GM21515 (cell line): Measurements from ENCODE around the gene SLC25A4.
A peak's percentile ranks its signal among the peaks of the same experiment; 100 is the strongest.
"Not testable (repeated sequence)": the region's sequence is repeated elsewhere in the genome, so short reads cannot be mapped to it uniquely, and the experiment has no call there.

Source experiments
- ATAC-seq: cut with Tn5 transposase; IDR thresholded peaks from one replicate; pipeline ENCODE4 v1.9.1; 2021; ENCODE audit not compliant: unreplicated experiment

SLC25A4 gene

DNA sequence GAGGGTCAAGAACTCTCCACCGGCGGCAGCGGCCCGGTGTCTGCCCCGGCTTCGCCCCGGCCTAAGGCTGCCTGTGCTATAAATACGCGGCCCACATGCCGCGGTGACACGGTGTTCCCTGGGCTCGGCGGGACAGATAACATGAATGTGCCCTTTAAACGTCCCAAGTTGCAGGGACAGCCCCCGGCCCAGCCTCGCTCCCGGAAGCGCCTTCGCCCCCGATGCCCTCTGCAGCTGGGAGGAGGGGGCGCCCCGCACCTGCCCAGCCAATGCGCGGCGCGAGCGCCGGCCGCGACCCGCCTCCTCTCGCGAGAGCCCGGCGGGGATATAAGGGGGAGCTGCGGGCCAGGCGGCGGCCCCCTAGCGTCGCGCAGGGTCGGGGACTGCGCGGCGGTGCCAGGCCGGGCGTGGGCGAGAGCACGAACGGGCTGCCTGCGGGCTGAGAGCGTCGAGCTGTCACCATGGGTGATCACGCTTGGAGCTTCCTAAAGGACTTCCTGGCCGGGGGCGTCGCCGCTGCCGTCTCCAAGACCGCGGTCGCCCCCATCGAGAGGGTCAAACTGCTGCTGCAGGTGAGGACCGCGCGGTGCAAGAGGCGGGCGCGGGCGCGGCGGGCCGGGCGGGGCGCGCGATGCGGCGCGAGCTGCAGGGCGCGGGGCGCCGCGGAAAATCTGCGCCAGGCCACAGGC, at the start of gene SLC25A4:
TSS of gene SLC25A4 (plus strand) at position 355 of the 689 bp plus-strand sequence. CDS start at position 462, 107 bp downstream.
- ATAC-seq, result peak; percentile 96

DNA sequence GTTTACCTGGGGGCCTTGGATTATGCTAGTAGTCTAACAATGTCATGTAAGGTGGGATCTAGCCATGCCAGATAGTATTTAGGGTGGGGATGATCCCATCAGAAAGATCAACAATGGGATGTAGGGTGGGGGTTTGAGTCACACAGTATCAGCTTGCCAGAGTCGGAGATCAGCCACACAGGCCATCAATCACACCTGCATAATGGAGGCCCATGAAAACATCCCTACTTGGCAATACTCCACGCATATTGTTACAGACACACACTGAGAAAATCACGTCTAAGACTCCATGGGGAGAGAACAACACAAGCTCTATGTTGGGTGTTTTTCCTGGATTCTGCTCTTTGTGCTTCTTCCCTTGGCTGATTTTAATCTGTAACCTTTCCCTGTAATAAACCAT, 49.5 kb upstream of the SLC25A4 start:
- ATAC-seq, result no peak

DNA sequence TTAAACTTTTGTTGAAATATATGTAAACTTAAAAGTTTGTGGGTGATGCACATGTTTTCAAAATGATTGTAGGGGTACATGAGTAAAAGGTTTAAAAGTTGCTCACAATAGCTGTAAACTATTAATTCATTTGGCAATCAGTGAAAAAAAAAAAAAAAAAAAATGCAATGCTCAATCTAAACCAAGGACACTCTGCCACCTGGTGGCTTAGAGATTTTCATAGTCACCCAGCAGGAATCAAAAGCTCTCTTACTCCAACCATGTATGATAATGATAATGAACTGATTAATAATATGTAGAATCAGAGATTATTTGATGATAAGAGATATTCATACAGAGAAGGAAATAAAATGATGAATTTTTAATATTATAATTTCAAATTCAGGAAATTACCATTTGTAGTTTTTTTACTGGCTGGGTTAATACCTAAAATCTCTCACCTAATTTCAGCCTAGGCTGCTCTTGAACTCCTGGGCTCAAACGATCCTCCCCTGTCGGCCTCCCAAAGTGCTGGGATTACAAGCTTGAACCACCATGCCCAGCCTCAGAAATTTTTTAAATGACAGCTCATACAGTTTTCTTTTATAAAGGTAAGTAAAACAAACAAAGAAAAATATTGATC, 46.9 kb upstream of the SLC25A4 start:
- ATAC-seq, result no peak

DNA sequence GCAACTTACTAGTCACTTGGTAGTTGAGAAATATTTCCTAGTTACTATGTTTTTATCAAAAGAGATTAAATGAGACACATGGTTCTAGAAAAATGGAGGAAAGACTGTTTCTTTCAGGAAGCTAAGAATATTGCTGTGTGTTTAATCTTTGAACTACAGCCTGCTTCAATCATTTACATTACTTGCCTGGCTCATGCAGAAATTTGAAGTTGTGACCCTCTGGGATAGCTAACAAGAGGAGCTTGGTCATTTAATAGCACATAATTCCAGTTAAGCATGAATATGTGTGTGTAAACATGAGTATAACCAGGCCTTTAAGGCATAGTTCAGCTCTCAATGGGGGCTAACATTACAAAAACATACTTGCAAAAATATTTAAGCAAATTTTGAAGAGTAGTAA, 44.6 kb upstream of the SLC25A4 start:
- ATAC-seq, result no peak

DNA sequence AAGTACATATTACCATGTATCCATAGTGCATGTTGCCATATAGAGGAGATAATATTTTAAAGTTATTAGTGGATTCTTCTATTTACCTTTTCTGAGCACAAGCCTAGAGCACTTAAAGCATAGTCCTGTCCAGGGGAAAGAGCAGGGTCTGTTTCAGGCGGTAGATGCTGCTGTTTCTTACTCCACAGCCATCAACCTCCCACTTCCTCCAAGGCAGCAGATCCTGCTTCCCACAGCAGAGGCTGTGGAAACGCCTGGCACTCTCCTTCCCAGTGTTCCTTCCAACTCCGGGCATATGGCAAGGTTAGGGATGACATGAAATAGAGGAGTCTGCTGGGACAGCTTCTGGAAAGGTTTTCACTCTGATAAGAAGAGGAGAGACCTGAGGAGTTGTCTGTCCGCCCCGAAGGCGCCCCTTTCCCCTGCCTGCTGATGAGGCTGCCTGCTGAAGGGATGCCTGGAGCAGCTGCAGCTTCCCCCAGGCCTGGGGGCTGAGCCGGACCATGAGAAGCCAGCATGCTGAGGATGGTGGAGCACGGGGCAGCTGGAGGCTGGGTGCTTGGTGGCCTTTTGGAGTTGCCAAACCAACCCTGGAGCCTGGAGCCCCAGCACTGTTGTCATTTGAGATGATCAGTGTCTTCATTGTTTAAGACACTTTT, 43.9 kb upstream of the SLC25A4 start:
- no peak for ATAC-seq

DNA sequence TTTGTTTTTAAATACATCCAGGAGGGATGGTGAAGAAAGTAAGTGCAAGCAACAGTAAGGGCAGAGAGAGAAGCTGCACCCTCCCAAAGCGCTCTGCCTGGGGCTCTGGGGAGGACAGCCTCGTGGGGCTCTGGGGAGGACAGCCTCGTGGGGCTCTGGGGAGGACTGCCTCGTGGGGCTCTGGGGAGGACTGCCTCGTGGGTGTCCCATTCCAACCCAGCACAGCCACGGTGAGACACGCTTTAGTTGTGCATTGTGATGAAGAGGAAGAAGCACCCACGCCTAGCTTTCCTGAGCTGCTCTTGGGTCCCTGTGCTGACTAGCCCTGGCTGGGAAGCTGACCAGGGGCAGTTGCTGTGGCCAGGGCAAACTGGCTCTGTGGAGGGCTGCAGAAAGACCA, 43.1 kb upstream of the SLC25A4 start:
- no peak for ATAC-seq

DNA sequence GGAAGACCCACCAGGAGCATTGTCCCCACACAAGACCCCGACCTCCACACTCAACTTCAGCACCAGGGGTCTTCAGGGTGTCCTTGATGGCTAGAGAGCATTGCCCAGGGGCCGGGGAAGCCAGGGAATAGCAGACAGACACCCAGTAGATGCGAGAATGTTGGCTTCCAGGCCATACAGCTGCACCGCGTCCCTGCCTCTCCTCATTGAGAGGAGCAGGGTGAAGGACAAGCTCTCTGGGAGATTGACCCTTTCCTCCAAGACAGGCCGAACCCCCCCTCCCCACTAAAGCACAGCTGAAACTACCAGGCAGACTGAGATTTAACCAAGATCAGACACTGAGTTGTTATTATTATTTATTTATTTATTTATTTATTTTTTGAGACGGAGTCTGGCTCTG, 42.6 kb upstream of the SLC25A4 start:
- ATAC-seq, result no peak

DNA sequence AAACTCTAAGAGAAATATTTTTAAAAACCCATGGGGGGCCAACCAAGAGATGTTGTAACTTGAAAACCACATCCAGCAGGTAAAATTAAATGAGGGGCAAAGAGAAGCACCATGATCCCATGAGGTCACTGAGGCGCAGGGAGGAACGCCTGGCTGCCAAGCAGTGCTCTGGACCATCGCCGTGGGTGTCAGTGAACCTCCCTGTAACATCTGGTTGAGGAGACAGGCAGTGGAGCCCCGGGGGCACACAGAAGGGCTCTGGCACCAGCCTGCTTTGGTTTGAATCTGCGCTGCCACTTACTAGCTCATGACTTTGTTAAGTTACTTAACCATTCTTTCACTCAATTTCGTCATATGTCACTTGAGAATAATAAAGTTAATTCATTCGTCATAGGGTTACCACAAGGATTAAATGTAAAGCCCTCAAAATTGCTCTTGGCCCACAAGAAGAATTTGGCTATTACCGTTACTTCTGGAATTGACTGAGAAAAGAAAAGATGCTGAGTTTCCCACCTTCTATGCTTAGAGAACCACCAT, 41.6 kb upstream of the SLC25A4 start:
- ATAC-seq, result no peak

DNA sequence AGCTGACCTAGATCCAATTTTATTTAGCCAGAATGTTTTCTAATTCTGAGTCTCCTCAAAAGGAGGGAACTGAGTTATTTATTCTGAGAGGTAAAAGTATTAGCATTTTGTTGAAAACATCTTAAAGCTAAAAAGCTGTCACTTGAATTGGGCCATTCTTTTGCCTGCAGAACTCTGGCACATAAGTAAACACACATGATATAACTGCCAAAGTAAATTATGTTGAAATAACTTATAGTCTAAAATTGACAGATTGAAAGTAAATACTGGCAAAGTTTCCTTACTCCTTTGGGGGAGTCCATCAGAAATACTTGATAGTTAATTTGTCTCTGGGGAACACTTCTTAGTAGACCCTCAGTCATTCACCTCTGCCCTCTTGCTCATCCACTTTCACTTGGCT, 38.3 kb upstream of the SLC25A4 start:
- ATAC-seq, result no peak

DNA sequence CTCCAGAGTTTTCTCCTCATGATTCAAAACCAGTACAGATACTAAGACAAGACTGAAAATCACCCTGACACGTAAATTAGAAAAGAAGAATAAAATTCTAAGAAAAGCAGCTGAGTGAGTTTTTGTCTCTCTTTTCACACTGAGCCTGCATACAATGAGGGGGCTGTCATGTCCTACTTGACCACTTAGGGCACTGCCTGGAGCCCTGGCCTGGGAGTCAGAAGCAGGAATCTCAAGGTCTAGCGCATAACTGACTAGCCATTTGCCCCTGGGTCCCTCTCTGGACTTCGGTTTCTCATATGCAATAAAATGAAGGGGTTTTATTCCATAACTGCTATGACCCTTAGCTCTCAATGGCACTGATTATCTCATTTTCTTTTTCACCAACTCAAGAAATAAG, 36.7 kb upstream of the SLC25A4 start:
- ATAC-seq, result no peak

DNA sequence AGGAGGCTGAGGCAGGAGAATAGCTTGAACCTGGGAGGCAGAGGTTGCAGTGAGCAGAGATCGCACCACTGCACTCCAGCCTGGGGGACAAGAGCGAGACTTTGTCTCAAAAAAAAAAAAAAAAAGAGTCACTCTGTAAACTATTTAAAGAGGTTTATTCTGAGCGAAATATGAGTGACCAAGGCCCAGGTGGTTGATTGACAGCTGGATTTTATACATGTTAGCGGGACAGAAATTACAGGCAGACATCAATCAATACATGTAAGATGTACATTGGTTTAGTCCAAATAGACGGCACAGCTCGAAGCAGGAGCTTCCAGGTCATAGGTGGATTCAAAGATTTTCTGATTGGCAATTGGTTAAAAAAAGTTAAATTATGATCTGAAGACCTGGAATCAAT, 35.5 kb upstream of the SLC25A4 start:
- ATAC-seq, result not testable (repeated sequence)

DNA sequence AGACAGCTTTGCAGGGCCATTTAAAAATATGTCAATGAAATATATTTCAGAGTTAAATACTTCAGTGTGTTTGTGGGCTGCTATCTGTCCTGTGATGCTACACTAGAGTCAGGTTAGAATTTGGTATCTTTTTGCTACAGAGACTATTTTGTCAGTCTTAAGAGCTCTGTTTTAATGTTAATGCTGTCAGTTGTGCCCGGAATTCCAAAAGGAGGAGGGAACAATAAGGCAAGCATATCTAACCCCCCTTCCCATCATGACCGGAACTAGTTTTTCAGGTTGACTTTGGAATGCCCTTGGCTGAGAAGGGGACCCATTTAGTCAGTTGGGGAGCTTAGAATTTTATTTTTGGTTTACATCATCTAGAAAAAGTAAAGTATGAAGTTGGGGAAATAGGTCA, 34.9 kb upstream of the SLC25A4 start:
- ATAC-seq, result no peak

DNA sequence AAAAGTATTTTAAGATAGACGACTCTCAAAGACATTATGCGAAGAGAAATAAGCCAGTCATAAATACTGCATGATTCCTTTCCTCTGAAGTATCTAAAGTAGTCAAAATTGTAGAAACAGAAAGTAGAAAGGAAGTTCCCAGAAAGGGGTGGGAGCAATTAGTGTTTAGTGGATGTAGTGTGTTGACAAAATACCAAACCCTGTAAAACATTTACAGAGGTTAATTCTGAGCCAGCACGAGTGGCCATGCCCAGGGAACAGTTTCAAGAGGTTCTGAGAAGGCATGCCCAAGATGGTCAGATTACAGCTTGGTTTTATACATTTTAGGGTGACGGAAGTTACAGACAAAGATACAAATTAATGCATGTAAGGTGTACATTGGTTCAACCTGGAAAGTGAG, 34.4 kb upstream of the SLC25A4 start:
- ATAC-seq, result no peak

DNA sequence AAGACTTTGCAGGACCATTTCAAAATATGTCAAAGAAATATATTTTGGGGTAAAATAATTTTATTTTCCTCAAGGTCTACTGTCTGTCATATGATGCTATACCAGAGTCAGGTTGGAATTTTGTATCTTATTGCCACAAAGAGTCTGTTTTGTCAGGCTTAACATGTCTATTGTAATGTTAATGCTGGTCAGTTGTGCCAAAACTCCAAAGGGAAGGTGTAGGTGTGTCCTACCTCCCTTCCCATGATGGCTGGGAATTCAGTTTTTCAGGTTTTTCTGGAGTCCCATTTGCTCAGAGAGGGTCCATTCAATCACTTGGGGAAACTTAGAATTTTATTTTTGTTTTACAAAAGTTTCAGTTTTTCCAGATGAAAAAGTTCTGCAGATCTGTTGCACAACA, 33.3 kb upstream of the SLC25A4 start:
- ATAC-seq, result no peak

DNA sequence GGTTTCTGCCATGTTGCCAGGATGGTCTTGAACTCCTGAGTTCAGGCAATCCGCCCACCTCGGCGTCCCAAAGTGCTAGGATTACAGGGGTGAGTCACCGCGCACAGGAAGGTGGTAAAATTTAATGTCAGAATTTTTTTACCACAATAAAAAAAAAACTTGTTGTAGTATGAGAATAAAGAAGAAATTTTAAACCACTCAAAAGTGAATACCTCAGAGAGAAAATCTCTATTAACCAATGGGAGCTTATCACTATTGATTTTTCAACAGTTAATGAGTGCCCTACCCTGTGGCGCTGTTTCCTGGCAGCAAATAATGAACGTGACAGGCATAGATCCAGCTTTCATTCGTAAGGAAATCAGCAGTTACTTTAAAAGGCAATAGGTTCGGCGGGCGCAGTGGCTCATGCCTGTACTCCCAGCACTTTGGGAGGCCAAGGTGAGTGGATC, 32.7 kb upstream of the SLC25A4 start:
- ATAC-seq, result no peak

DNA sequence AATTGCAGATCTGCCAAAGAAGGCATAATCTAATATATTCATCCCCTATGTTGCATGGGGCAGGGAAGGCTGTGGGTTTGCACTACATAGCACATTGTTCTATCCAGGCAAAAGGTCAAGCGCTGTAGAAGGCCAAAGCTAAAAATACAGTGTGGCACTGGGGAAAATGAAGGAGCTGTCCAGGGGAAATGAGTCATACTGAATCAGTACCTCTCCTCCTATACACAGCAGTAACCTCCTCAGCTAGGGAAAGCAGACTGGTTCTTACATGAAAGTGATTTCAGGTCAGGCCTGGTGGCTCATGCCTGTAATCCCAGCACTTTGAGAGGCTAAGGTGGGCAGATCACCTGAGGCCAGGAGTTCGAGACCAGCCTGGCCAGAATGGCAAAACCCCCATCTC, 31.0 kb upstream of the SLC25A4 start:
- no peak for ATAC-seq

DNA sequence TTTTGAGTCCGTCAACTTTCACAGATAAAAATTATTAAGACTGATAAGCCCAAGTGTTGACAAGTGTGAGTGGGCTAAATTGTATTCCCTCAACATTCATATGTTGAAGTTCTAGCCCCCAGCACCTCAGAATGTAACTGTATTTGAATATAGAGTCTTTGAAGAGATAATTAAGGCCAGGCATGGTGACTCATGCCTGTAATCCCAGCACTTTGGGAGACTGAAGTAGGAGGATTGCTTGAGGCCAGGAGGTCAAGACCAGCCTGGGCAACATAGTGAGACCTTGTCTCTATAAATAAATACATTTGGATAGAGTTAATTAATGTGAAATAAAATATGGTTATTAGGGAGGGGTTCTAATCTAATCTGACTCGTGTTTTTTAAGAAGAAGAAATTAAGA, 29.7 kb upstream of the SLC25A4 start:
- ATAC-seq, result no peak

DNA sequence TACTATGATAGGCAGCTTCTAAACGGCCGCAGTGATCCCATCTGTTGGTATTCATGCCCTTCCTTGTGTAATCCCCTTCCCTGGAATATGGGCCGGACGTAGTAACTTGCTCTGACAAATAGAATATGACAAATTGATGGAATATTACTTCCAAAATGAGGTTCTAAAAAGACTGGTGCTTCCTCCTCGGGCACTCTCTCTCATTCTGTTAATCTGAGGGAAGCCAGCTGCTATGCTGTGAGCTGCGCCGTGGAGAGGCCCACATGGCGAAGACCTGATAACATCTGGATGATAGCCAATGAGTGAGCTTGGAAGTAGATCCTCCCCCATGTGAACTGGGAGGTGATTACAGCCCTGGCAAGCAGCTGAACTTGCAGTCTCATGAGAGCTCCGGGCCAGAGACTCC, 27.2 kb upstream of the SLC25A4 start:
- no peak for ATAC-seq

DNA sequence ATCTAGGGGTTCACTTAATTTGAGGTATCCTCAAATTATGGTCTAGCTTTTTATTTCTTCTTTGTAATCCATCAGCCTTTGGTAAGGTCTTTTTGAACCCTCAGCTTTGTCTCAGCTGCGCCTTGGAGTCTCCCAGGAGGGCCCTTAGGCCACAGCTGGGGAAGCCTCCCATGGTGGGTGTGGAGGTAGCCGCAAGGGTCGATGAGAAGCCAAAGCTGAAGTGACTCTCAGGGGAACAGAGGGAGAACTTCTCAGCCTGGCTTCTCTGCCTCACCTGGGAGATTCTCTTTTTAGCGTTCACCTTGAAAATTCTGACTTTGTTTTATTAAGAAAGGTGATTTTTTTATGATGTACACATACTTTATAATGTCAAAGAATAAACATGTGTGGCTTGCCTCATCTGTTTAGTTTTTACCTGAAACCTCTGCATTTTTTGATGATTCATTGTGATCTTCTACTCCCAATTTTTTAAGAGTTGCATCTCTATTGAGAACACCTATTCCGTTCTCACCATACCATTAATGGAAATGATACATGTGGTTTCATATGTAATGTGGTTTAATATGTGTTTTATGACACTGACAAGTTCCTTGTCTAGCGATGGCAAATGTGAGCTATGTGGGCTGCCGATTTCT, 25.6 kb upstream of the SLC25A4 start:
- no peak for ATAC-seq

DNA sequence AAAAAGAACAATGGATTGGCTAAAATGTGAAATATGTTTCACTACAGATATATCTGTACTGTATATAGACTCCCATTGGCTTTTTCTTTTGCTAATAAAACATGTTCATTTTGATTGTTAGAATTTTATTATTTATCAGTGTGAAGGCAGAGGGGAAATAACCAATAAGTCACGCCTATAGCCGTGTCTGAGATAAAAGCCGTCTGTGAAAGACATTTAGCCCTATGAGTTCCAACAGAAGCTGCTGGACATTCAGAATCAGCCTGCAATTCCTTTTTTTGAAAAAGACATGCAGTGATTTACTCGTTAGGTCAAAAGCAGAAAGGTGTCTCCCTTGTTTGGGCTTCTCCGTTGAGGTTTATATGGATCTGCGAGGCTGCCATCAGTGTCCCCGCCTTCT, 24.2 kb upstream of the SLC25A4 start:
- ATAC-seq, result no peak

DNA sequence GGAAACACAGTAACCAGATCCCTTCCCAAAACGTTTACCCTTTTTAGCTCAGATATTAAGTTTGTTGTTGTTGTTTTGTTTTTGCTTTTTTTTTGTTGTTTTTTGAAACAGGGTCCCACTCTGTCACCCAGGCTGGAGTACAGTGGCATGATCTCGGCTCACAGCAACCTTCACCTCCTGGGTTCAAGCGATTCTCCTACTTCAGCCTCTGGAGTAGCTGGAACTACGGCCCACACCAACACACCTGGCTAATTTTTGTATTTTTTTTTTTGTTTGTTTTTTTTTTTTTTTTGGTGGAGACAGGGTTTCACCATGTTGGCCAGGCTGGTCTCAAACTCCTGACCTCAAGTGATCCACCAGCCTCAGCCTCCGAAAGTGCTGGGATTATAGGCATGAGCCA, 23.6 kb upstream of the SLC25A4 start:
- not testable (repeated sequence) for ATAC-seq
